ENCODE results near the gene OR2T5.
"Not testable (repeated sequence)": the region's sequence is repeated elsewhere in the genome, so short reads cannot be mapped to it uniquely, and the experiment has no call there.

Gene OR2T5

DNA sequence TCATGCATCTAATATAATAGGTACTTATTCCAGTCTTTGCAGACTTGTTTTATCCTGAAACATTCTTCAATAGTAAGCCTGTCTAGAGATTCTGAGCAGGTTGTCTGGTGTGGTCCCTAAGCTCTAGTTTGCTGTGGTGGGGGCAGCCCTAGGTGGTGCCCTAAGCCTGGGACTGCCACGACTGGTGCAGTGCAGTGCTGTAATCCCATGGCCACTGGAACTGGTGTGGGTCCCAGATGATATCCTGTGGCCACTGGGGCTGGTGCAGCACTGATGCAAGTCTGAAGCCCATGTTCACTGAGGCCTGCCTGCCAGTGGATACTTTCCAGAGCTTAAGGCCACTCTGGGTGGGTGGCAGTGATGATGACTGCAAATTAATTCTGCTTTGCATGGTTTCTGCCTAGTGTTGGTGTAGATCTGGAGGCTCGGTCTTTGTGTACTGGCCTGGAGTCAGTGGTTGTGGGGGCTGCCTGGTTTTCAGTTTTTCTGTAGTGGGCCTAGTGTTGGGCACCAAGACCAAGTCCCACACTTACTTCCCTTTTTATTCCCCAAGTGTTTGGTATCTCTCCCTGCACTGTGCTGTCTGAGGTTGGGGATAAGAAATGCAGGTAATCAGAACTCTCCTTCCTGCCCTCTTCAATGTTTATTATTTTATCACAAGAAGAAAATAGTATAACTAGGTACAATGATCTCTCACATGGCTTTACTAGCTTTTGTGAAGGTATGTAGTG lies 12.1 kb downstream of the OR2T5 start:
- not testable (repeated sequence) for DNase-seq

DNA sequence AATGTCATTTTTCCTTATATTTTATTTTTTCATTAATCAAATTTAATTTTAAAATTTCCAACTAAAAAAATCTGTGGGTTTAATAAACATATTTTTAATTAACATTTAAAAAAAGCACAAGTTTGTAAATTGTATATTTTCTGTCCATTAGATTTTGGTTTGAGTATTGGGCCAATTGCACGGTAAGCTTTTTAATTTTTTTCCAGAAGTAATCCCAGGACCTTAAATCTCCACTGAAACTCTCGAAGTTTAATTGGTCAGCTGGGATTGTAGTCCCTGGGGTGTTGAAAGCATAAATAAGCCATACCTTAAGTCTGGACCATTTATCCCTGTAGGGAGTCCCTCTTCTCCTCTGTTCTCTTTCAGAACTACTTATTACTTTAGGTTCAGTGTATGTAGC lies 19.4 kb downstream of the OR2T5 start, which contains the start of gene OR2G6:
TSS of gene OR2G6 (plus strand) at position 301 of the 400 bp plus-strand sequence. CDS start 13,574 bp downstream, outside the sequence.
- not testable (repeated sequence) for DNase-seq

DNA sequence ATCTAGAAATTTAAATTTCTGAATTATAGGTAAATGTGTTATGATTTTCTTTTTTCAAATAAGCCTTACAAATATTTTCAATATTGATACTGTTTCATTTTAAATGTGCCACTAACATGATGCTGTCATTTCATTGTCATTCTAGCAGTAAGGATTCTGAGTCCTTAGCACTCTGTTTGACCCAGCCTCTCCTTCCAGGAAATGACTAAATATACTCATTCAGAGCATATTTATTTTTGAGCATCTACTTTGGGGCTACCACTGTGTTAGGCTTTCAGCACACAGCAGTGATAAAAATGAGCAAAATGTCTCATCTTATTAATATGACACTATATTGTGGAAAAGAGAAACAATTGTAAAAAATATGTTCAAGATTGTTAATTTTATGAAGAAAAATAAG lies 21.8 kb downstream of the OR2T5 start:
- not testable (repeated sequence) for DNase-seq

DNA sequence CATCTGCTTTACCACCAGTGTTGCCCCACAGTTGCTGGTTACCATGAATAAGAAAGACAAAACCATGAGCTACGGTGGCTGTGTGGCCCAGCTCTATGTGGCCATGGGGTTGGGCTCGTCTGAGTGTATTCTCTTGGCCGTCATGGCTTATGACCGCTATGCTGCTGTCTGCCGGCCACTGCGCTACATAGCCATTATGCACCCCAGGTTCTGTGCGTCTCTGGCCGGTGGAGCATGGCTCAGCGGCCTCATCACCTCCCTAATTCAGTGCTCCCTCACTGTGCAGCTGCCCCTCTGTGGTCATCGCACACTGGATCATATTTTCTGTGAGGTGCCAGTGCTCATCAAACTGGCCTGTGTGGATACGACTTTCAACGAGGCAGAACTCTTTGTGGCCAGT lies 33.5 kb downstream of the OR2T5 start:
- no peak for DNase-seq

DNA sequence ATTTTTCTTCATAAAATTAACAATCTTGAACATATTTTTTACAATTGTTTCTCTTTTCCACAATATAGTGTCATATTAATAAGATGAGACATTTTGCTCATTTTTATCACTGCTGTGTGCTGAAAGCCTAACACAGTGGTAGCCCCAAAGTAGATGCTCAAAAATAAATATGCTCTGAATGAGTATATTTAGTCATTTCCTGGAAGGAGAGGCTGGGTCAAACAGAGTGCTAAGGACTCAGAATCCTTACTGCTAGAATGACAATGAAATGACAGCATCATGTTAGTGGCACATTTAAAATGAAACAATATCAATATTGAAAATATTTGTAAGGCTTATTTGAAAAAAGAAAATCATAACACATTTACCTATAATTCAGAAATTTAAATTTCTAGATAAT lies 49.1 kb downstream of the OR2T5 start:
- DNase-seq: not testable (repeated sequence)
